ENCODE data around the gene LRP1.
A peak's percentile ranks its signal among the peaks of the same experiment; 100 is the strongest.

The LRP1 gene

DNA sequence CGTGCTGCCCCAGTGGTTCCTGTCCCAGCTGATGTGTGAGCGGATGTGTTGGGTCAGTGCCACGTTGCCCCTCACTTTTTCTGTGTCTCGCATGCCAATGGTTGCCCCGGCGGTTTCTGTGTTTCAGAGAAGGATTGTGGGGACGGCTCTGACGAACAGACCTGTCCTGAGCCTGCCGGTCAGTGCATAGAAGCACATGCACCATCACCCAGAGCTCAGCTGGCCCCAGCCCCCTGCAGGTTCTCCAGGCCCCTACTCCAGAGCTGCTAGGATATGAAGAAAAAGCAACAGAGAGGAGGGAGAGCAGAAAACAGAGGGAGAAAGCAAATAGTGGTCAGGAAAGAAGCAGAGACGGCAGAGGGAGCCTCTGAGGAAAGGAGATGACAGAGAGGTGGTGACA, 39.8 kb downstream of the LRP1 start:
- Histone ChIP-seq H3K9me3 (no peaks in the 10 kb centered on the region), H3K27ac (no peak overlapping the region), H3K27me3 (no peaks in the 10 kb centered on the region), H3K4me3 (no peak overlapping the region), H3K36me3 (peaks cover 75 to 99% (median 83%) of the 10 kb centered on the region in 3 donors), H3K4me1 (peaks cover 0 to 12% (median 0%) of the 10 kb centered on the region in 4 donors)
- TF ChIP-seq, protein P1, sequence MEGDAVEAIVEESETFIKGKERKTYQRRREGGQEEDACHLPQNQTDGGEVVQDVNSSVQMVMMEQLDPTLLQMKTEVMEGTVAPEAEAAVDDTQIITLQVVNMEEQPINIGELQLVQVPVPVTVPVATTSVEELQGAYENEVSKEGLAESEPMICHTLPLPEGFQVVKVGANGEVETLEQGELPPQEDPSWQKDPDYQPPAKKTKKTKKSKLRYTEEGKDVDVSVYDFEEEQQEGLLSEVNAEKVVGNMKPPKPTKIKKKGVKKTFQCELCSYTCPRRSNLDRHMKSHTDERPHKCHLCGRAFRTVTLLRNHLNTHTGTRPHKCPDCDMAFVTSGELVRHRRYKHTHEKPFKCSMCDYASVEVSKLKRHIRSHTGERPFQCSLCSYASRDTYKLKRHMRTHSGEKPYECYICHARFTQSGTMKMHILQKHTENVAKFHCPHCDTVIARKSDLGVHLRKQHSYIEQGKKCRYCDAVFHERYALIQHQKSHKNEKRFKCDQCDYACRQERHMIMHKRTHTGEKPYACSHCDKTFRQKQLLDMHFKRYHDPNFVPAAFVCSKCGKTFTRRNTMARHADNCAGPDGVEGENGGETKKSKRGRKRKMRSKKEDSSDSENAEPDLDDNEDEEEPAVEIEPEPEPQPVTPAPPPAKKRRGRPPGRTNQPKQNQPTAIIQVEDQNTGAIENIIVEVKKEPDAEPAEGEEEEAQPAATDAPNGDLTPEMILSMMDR (IDR thresholded peaks at IDR 0.05): no peak
- DNase-seq: no peak
- intact Hi-C loops (cut with DNase I; ENCODE audit: low total_unique reads): no loop called here

DNA sequence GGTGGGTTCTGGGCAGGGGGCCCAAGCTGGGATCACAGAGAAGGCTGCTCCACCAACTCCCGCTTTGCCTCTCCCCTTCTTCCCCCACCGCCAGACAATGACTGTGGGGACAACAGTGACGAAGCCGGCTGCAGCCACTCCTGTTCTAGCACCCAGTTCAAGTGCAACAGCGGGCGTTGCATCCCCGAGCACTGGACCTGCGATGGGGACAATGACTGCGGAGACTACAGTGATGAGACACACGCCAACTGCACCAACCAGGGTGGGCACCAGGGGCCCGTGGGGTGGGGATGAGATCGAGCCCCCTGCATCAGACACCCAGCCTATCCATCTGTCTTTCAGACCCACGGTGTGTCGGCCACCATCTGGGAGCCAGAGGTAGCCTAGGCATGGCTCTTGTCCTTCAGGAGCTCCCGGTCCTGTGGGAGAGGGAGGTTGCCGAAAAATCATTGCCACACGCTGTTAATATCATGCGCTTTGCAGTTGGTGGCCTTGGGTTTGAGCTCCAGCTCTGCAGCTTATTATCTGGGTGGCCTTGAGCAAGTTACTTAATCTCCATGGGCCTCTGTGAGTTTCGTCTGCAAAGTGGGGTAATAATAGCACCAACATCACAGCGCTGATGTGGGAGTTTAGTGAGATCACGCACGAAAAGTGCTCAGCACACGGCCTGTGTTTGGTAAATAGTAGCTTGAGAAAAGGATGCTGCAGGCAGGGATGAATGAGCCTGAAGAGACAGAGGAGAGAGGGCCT, 40.9 kb downstream of the LRP1 start:
- Histone ChIP-seq H3K4me3 (no peak overlapping the region), H3K9me3 (no peaks in the 10 kb centered on the region), H3K36me3 (peaks cover 74 to 100% (median 83%) of the 10 kb centered on the region in 3 donors), H3K27ac (peak overlapping the region in 1 of 2 donors; percentile 37), H3K4me1 (peaks cover 0 to 12% (median 0%) of the 10 kb centered on the region in 4 donors), H3K27me3 (no peaks in the 10 kb centered on the region)
- intact Hi-C loops (cut with DNase I; ENCODE audit: low total_unique reads): no loop called here
- TF ChIP-seq, protein P1 (IDR thresholded peaks at IDR 0.05): no peak
- no peak for DNase-seq

DNA sequence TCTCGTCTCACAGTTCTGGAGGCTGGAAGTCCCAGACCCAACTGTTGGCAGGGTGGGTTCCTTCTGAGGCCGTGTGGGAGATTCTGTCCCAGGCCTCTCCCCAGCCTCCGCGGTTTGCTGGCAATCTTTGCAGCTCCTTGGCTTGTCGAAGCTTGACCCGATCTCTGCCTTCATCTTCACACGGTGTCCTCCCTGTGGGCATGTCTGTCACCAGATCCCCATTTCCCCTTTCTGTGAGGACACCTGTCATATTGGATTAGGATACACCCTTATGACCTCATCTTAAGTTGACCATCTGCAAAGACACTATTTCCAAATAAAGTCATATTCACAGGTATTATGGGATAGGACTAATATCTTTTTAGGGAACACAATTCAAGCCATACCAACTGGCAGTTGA, 41.7 kb downstream of the LRP1 start:
- Histone ChIP-seq H3K27me3 (no peaks in the 10 kb centered on the region), H3K4me3 (no peak overlapping the region), H3K27ac (peak overlapping the region in 1 of 2 donors; percentile 37), H3K4me1 (peaks cover 0 to 12% (median under 1%) of the 10 kb centered on the region in 4 donors), H3K9me3 (no peaks in the 10 kb centered on the region), H3K36me3 (peaks cover 67 to 100% (median 85%) of the 10 kb centered on the region in 3 donors)
- intact Hi-C loops (cut with DNase I; ENCODE audit: low total_unique reads): no loop called here
- TF ChIP-seq, protein P1 (IDR thresholded peaks at IDR 0.05): no peak
- no peak for DNase-seq

DNA sequence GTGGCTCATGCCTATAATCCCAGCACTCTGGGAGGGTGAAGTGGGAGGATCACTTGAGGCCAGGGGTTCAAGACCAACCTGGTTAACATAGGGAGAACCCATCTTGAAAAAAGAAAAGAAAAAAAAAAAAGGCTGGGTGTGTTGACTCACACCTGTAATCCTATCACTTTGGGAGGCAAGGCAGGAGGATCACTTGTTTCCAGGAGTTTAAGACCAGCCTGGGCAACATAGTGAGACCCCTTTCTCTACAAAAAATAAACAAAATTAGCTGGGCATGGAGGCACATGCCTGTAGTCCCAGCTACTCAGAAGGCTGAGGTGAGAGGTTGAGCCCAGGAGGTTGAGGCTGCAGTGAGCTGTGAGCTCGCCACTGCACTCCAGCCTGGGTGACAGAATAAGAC, 42.1 kb downstream of the LRP1 start:
- Histone ChIP-seq H3K27me3 (no peaks in the 10 kb centered on the region), H3K4me3 (no peak overlapping the region), H3K27ac (peak overlapping the region in 1 of 2 donors; percentile 37), H3K4me1 (peaks cover 0 to 16% (median 3%) of the 10 kb centered on the region in 4 donors), H3K9me3 (no peaks in the 10 kb centered on the region), H3K36me3 (peaks cover 63 to 100% (median 82%) of the 10 kb centered on the region in 3 donors)
- DNase-seq: no peak
- TF ChIP-seq, protein P1 (IDR thresholded peaks at IDR 0.05): no peak
- intact Hi-C loops (cut with DNase I; ENCODE audit: low total_unique reads): no loop called here

DNA sequence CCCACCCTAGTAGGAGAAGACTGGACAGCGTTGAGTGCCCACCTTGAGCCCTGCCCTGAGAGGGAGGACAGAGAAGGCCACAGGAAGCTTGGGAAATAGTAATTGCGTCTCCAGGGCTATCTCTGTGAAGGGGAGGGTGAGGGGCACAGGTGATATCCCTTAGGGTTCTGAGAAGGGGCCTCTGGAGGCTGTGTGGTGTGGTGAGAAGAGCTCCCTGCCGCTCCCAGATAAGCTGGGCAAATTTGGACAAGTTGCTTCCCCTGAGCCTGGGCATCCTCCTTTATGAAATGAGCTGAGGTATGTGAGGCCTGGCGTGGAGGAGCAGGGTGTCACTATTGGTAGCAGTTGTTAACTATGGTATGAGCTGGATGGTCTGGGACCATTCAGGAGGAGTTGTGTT, 42.6 kb downstream of the LRP1 start:
- Histone ChIP-seq H3K4me1 (peaks cover 0 to 19% (median 6%) of the 10 kb centered on the region in 4 donors), H3K9me3 (no peaks in the 10 kb centered on the region), H3K4me3 (no peak overlapping the region), H3K27ac (peak overlapping the region in 1 of 2 donors; percentile 37), H3K36me3 (peaks cover 60 to 100% (median 82%) of the 10 kb centered on the region in 3 donors), H3K27me3 (no peaks in the 10 kb centered on the region)
- no peak for DNase-seq
- intact Hi-C loops (cut with DNase I; ENCODE audit: low total_unique reads): no loop called here
- TF ChIP-seq, protein P1 (IDR thresholded peaks at IDR 0.05): no peak

Data from tibial artery (tissue), 4 donors.